IPS-18a (cell line): ENCODE results near the gene GPR22.
A peak's percentile ranks its signal among the peaks of the same experiment; 100 is the strongest.

Source experiments
- H3K27ac ChIP-seq: one replicate; pipeline ENCODE4 v1.5.1; 2013; ENCODE audit warnings: low read length
- H3K27me3 ChIP-seq: one replicate; pipeline ENCODE4 v1.6.1; 2013; ENCODE audit warnings: mild to moderate bottlenecking, low read length; ENCODE audit not compliant: control insufficient read depth, insufficient read depth
- H3K36me3 ChIP-seq: one replicate; pipeline ENCODE4 v1.6.1; 2013; ENCODE audit warnings: low read depth, low read length; ENCODE audit not compliant: control insufficient read depth
- H3K4me1 ChIP-seq: one replicate; pipeline ENCODE4 v1.6.1; 2013; ENCODE audit warnings: low read depth, low read length; ENCODE audit not compliant: control insufficient read depth
- H3K4me3 ChIP-seq: one replicate; pipeline ENCODE4 v1.5.1; 2013; ENCODE audit warnings: low read length
- H3K9ac ChIP-seq: one replicate; pipeline ENCODE4 v1.6.1; 2013; ENCODE audit warnings: mild to moderate bottlenecking, low read length, moderate library complexity
- H3K9me3 ChIP-seq: one replicate; pipeline ENCODE4 v1.6.1; 2013; ENCODE audit warnings: low read depth, low read length; ENCODE audit not compliant: control insufficient read depth

Gene GPR22

GRCh38 chr7:107453388-107453787 is 16.5 kb upstream of the GPR22 start:
- H3K4me1 ChIP-seq, result no peaks in the 10 kb centered on the region
- no peak overlapping the region for H3K4me3 ChIP-seq
- no peak overlapping the region for H3K9ac ChIP-seq
- no peaks in the 10 kb centered on the region for H3K36me3 ChIP-seq
- no peak overlapping the region for H3K27ac ChIP-seq
- H3K9me3 ChIP-seq, result no peaks in the 10 kb centered on the region
- no peaks in the 10 kb centered on the region for H3K27me3 ChIP-seq

- H3K27me3 ChIP-seq, result no peaks in the 10 kb centered on the region
- no peak overlapping the region for H3K9ac ChIP-seq
- no peak overlapping the region for H3K27ac ChIP-seq
- H3K4me1 ChIP-seq, result peaks cover 8% of the 10 kb centered on the region
- no peak overlapping the region for H3K4me3 ChIP-seq
- H3K36me3 ChIP-seq, result no peaks in the 10 kb centered on the region
- no peaks in the 10 kb centered on the region for H3K9me3 ChIP-seq
Observed at GRCh38 chr7:107461938-107462533, 7.8 kb upstream of the GPR22 start.

GRCh38 chr7:107463139-107464078 is 6.4 kb upstream of the GPR22 start:
- H3K27me3 ChIP-seq, result no peaks in the 10 kb centered on the region
- no peak overlapping the region for H3K9ac ChIP-seq
- no peaks in the 10 kb centered on the region for H3K9me3 ChIP-seq
- peak overlapping the region; percentile 59 for H3K27ac ChIP-seq
- H3K36me3 ChIP-seq, result no peaks in the 10 kb centered on the region
- H3K4me1 ChIP-seq, result peaks cover 8% of the 10 kb centered on the region
- H3K4me3 ChIP-seq, result no peak overlapping the region

GRCh38 chr7:107464666-107465226 is 5.1 kb upstream of the GPR22 start:
- Histone ChIP-seq H3K27me3 (no peaks in the 10 kb centered on the region), H3K36me3 (no peaks in the 10 kb centered on the region), H3K9me3 (no peaks in the 10 kb centered on the region), H3K4me3 (no peak overlapping the region), H3K27ac (no peak overlapping the region), H3K4me1 (peaks cover 8% of the 10 kb centered on the region), H3K9ac (no peak overlapping the region)

- Histone ChIP-seq H3K4me3 (no peak overlapping the region), H3K27ac (no peak overlapping the region), H3K9ac (no peak overlapping the region), H3K27me3 (no peaks in the 10 kb centered on the region), H3K9me3 (no peaks in the 10 kb centered on the region), H3K4me1 (peaks cover 12% of the 10 kb centered on the region), H3K36me3 (no peaks in the 10 kb centered on the region)
Observed at GRCh38 chr7:107467972-107468371, 1.9 kb upstream of the GPR22 start.

GRCh38 chr7:107468824-107469223 is 1.0 kb upstream of the GPR22 start:
- Histone ChIP-seq H3K36me3 (no peaks in the 10 kb centered on the region), H3K4me1 (peaks cover 6% of the 10 kb centered on the region), H3K27ac (no peak overlapping the region), H3K4me3 (no peak overlapping the region), H3K27me3 (no peaks in the 10 kb centered on the region), H3K9ac (no peak overlapping the region), H3K9me3 (no peaks in the 10 kb centered on the region)

- peaks cover 3% of the 10 kb centered on the region for H3K4me1 ChIP-seq
- H3K9ac ChIP-seq, result no peak overlapping the region
- no peak overlapping the region for H3K27ac ChIP-seq
Observed at GRCh38 chr7:107471292-107472070, 1.6 kb downstream of the GPR22 start.

GRCh38 chr7:107472116-107472515 is 2.3 kb downstream of the GPR22 start:
- Histone ChIP-seq H3K4me1 (peaks cover 3% of the 10 kb centered on the region), H3K36me3 (no peaks in the 10 kb centered on the region), H3K27me3 (no peaks in the 10 kb centered on the region), H3K27ac (no peak overlapping the region), H3K9me3 (no peaks in the 10 kb centered on the region), H3K9ac (no peak overlapping the region), H3K4me3 (no peak overlapping the region)

More at GRCh38 chr7:107471292-107472070, 1.6 kb downstream of the GPR22 start:
- no peaks in the 10 kb centered on the region for H3K27me3 ChIP-seq
- H3K4me3 ChIP-seq, result no peak overlapping the region
- H3K9me3 ChIP-seq, result no peaks in the 10 kb centered on the region
- H3K36me3 ChIP-seq, result no peaks in the 10 kb centered on the region

GRCh38 chr7:107474104-107474521 is 4.3 kb downstream of the GPR22 start:
- Histone ChIP-seq H3K27me3 (no peaks in the 10 kb centered on the region), H3K9ac (no peak overlapping the region), H3K4me3 (no peak overlapping the region), H3K27ac (no peak overlapping the region), H3K36me3 (no peaks in the 10 kb centered on the region), H3K9me3 (no peaks in the 10 kb centered on the region), H3K4me1 (peaks cover 3% of the 10 kb centered on the region)

GRCh38 chr7:107479303-107479702 is 9.4 kb downstream of the GPR22 start:
- H3K27me3 ChIP-seq, result no peaks in the 10 kb centered on the region
- no peak overlapping the region for H3K27ac ChIP-seq
- no peaks in the 10 kb centered on the region for H3K36me3 ChIP-seq
- no peak overlapping the region for H3K9ac ChIP-seq
- no peaks in the 10 kb centered on the region for H3K4me1 ChIP-seq
- H3K9me3 ChIP-seq, result no peaks in the 10 kb centered on the region
- no peak overlapping the region for H3K4me3 ChIP-seq

- Histone ChIP-seq H3K27ac (no peak overlapping the region), H3K9me3 (no peaks in the 10 kb centered on the region), H3K36me3 (no peaks in the 10 kb centered on the region), H3K9ac (no peak overlapping the region), H3K4me3 (no peak overlapping the region), H3K4me1 (no peaks in the 10 kb centered on the region), H3K27me3 (no peaks in the 10 kb centered on the region)
Observed at GRCh38 chr7:107480932-107481331, 11.1 kb downstream of the GPR22 start.
